GM19463 (cell line): ENCODE data around the gene TM2D1.
"Not testable (repeated sequence)": the region's sequence is repeated elsewhere in the genome, so short reads cannot be mapped to it uniquely, and the experiment has no call there.

ENCODE experiments used
- ATAC-seq: cut with Tn5 transposase; IDR thresholded peaks from one replicate; pipeline ENCODE4 v1.9.1; 2021; ENCODE audit warnings: mild to moderate bottlenecking, moderate library complexity; ENCODE audit not compliant: unreplicated experiment

TM2D1 gene

DNA sequence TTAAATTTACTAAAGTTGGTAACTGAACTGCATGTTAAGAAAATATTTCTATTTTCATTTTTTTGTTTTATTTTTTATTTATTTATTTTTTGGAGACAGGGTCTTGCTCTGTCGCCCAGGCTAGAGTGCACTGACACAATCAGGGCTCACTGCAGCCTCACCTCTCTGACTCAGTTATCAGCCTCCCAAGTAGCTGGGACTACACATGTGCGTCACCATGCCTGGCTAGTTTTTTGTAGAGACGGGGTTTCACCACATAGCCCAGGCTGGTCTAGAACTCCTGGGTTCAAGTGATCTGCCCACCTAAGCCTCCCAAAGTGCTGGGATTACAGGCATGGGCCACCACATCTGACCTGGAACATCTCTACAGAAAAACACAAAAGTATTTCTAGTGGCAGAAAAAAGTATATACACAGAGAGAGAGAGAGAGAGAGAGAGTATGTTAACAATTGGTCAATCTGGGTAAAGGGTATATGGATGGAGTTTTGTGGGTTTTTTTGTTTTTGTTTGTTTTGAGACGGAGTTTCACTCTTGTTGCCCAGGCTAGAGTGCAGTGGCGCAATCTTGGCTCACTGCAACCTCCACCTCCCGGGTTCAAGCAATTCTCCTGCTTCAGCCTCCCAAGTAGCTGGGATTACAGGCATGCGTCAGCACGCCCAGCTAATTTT, 5.8 kb downstream of the TM2D1 start:
- not testable (repeated sequence) for ATAC-seq

DNA sequence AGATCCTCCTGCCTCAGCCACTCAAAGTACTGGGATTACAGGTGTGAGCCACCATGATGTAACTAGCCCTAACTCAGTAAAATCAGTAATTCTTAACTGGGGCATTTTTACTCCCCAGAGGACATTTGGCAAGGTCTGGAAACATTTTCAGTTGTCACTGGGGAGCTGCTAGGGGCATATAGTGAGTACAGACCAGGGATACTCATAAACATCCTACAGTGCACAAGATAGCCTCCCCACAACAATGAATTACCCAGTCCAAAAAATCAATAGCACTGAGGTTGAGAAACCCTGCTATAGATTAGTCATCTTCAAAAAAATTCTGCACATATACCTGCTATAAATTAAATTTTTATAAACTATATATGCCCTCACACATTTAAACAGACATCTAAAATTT, 13.0 kb downstream of the TM2D1 start:
- ATAC-seq = no peak

DNA sequence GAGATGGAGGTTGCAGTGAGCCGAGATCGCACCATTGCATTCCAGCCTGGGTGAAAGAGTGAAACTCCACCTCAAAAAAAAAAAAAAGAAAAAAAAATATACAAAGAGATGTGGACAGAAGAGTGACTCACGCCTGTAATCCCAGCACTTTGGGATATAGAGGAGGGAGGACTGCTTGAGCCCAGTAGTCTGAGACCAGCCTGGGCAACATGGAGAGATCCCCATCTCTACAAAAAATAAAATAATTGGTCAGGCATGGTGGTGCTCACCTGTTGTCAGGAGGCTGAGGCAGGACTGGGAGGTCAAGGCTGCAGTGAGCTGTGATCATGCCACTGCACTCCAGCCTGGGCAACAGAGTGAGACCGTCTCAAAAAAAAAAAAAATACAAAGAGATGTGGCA, 13.7 kb downstream of the TM2D1 start:
- not testable (repeated sequence) for ATAC-seq

DNA sequence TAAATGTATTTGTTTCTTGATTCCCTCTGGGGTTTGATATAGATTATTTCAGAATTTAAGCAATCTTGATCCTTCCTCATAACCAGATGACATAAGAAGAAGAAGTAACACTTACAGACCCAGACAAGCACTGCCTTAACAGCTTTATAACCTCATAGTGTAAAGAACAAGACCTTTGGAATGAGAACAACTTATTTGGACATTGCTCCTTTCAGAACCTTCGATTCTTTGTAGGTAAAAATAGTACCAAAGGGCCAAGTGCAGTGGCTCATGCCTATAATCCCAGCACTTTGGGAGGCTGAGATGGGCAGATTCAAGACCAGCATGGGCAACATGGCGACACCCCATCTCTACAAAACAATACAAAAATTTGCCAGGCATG, 15.0 kb downstream of the TM2D1 start:
- no peak for ATAC-seq

DNA sequence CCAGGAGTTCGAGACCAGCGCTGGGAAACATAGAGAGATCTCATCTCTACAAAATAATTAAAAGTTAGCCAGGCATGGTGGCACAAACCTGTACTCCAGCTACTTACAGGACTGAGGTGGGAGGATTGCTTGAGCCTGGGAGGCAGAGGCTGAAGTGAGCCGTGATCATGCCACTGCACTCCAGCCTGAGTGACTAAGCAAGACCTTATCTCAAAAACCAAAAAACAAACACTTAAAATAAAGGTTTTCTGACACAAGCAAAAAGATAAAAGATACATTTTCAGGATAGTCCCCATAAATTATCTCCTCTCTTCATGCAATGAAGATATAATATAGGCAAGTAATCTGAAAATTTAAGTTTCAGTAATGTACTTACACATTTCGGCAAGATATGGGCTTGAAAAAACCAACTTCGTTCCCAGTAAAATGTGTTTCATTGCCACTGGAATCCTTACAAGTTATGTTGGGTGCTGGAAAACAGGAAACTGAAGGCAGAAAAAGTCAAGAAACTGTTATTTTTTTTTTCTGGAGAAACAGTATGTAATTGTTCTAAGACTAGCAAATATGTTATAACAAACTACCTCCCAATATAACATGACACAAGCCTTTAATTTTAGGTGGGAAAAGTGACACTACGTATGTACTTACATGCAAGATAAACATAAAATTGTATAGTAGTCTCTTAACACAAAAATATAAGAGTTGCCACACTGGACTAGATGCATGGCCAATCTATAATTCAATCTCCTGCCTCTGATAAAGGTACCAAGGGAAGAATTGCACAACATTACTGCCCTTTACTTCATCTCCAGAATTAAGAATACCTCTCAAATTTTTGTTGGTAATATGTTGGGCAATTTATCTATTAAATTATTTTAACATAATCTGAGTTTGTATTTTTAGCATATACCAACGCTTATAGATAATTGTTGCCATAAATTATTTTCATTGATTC, 15.7 kb downstream of the TM2D1 start:
- ATAC-seq = no peak

DNA sequence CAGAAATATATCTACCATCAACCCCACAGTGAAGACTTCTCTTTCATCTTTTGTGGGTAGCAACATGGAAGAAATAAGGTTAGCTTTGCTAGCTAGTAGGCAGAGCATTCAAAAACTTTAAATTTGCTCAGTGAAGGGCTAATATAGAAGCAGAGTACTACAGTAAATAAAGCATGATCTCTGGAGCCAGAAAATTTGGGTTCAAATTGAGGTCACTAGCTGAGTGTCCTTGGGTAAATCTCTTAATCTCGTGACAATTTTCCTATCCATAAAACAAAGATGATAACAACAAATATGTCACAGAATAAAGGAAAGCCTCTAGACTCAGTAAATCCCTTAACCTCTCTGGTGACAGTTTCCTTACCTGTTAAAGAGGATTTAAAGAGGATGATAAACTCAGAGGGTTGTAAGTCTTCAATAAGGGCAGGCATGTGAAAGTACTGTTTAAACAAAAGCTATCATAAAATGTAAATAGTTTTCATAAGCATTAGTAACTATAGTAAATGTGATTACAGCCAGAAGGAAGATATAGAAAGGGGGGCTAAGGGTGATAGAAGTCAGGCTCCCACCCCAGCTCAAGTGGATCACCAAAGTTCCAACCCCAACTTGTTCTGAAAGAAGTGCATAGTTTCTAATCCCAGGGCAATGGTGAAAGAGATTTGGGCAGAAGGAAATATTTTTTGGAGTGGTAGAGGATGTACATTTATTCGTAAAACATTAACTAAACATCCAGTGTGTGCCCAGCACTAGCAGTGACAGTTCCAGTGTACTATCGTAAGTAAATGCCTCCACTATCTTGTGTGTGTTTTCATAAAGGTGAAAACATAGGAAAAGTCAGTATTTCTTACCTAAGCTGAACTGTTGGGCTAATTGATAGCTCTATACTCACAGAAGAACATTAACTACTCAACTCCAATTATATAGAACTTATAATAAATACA, 24.8 kb downstream of the TM2D1 start:
- ATAC-seq = no peak

DNA sequence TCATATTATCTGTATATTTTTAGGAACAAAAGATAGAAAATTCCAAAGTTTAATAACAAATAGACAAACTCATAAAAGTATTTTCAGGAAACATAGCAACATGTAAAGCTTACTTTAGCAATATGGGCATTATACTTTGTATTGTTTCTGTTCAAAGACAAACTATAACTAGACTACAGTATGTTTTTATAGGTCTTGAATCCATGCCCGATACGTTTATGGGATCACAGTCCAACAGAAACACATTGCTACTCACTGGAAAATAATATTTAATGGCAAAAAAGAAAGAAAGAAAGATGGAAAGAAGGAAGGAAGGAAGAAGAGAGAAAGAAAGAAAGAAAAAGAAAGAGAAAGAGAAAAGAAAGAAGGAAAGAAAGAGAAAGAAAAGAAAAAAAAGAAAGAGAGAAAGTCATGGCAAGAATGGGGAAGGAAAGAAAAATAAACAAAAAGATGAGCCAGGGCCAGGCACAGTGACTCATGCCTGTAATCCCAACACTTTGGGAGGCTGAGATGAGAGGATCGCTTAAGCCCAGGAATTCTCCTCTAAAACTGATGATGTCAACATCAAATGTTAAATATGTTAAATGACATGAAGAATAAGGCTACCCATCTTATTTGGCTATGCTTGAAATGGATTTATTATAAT, 32.7 kb downstream of the TM2D1 start:
- ATAC-seq = no peak

DNA sequence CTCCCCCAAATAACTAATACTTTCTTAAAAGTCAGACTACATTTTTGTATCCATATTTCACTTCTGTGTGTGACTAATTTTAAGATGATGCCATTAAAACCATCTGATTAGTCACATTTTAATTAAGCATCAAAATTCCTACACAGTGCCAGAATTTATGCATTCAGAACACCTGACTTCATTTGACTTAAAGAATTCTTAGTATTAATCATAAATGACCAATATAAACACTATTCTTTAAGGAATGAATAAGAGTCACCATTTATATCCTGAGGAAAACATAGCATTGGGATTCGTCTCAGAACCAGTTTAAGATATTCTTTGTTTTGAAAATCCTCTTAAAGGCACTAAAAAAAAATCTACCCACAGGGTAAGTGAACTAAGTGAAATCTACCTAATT, 37.0 kb downstream of the TM2D1 start:
- no peak for ATAC-seq

DNA sequence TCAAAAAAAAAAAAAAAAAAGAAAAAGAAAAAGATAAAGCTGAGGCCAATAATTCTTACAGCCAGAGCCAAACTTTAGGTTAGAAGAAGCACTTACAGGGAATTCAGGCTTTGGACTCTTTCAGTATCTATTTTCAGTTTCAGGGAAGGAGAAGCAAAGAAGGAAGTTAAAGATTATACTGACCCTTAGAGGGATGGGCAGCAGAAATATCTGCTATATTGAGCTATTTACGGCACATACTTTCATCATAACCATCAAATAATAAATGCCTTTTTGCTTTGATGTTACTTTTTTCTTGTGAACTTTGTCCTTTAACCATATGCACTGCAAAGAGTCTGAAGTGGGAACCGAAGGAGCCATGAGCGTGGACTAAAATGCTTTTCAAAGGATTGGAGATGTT, 42.0 kb downstream of the TM2D1 start:
- no peak for ATAC-seq

DNA sequence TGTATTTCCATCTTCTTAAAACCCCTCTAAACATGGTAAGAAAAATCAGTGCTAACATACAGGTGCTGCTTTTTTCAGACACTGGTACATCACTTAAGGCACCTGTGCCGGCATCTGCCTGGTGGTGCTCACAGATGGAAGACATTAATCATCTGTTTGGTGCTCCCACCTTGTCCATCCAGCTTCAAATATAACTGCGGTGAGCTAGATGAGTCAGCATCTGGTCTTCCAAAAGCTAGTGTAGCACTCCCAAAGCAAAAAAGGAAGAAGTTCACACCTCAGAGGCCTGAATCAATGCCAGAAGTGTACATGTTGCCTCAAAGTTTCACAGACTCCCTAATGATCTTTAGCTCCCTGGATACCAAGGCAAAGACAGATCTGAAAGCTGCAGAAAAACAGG, 44.4 kb downstream of the TM2D1 start:
- ATAC-seq = no peak

DNA sequence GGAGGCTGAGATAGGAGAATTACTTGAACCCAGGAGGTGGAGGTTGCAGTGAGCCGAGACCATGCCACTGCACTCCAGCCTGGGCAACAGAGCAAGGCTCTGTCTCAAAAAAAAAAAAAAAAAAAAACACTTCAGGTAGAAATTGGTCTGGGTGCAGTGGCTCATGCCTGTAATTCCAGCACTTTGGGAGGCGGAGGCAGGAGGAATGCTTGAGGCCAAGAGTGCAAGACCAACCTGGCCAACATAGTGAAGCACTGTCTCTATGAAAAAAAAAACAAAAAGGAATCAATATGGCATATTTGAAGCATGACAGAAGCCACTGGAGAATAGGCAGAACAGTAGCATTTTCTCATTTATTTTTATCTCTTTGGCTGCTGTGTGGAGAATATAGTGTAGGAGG, 48.1 kb downstream of the TM2D1 start:
- ATAC-seq = not testable (repeated sequence)

DNA sequence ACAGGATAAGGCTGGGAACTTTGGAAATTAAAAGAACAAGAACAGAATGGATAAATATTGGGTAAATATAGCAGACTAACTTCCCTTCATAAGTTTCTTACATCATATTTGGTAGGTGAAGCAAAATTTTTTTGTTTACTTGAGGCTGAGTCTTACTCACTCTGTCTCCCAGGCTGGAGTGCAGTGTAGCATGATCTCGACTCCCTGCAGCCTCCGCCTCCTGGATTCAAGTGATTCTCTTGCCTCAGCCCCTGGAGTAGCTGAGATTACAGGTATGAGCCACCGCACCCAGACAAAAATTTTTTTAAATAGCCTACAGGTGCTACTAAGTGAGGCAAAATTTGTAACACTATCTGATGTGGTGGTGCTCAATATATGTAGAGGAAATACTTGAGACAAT, 50.7 kb downstream of the TM2D1 start:
- no peak for ATAC-seq

DNA sequence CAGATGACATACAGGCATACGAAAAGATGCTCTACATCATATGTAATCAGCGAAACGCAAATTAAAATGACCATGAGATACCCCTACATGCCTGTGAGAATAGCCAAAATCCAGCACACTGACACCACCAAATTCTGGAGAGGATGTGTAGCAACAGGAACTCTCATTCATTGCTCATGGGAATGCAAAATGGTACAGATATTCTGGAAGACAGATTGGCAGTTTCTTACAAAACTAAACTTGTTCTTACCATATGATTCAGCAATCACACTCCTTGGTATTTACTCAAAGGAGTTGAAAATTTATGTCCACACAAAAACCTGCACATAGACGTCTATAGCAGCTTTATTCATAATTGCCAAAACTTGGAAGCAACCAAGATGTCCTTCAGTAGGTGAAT, 52.6 kb downstream of the TM2D1 start:
- no peak for ATAC-seq

DNA sequence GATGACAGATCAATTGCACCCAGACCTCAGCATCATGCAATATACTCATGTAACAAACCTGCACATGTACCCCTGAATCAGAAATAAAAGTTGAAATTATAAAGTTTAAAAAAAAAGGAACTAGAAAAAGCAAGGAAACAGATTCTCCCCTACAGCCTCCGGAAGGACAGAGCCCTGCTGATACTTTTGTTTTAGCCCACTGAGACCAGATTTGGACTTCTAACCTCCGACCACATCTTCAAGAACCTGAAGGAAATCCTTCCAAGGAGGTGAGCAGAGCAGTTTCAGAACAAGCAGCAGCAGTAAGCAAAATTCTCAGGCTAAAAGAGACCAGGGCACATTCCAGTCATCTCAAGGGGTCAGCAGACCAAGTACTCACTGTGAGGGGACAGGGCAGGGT, 54.5 kb downstream of the TM2D1 start:
- no peak for ATAC-seq

DNA sequence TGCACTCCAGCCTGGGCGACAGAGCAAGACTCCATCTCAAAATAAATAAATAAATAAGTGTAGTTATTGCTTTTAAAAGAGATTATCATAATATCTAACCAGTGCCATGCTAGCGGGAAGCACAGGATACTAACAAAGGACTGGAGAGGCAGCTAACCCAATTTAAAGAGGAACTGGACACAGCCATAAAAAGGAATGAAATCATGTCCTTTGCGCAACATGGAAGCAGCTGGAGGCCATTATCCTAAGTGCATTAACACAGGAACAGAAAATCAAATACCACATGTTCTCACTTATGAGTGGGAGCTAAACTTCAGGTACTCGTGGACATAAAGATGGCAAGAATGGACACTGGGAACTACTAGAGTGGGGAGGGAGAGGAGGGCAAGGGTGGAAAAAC, 54.9 kb downstream of the TM2D1 start:
- ATAC-seq = no peak

DNA sequence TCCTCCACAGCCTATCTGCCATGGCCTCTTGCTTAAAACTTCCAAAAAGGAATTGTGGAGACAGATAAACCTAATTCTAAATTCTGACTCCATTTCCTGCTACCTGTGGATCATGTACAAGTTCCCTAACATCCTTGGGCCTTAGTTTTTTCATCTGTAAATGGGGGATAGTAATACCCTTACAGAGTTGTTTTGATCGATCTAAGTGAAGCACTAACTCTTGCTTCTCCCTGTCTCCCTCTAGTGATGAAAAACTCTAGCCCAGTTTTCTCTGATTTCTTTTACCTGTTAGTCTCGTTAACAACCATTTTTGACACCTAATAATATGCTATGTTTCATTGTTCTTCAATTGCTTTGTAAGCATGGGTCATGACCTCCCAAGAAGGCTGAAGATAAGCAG, 65.9 kb downstream of the TM2D1 start:
- ATAC-seq = no peak

DNA sequence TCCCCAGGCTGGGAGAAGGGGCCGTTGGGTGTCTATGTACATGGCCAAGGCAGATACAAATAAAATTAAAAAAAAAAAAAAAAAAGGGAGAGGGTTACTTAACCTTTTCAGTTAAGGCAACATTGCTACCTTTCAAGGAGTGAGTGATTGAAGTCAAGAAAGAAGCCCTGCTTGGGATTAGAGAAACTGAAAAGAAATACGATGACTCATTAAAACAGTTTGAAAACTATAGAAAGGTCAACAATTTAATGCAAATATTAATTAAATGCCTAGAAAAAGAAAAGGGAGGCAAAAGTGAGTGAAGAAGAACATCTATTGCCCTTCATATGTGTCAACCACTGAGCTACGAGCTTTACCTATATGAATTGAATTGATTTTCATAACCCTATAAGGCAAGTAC, 69.5 kb downstream of the TM2D1 start:
- no peak for ATAC-seq

DNA sequence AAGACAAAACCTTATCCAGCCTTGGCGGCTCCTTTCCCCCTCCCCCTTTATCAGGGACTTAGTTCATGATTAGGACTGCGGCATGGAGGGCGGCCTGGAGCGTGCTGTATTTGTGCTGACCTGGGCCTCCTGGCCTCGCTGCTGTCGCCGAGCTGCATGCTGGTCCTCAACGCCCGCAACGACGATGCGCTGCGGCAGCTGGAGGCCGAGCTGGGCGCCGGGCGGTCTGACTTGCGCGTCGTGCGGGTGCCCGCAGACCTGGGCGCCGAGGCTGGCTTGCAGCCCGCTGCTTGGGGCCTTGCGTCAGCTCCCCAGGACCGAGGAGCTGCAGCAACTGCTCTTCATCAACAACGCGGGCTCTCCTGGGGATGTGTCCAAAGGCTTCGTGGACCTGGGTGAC, 70.9 kb downstream of the TM2D1 start:
- ATAC-seq = no peak

DNA sequence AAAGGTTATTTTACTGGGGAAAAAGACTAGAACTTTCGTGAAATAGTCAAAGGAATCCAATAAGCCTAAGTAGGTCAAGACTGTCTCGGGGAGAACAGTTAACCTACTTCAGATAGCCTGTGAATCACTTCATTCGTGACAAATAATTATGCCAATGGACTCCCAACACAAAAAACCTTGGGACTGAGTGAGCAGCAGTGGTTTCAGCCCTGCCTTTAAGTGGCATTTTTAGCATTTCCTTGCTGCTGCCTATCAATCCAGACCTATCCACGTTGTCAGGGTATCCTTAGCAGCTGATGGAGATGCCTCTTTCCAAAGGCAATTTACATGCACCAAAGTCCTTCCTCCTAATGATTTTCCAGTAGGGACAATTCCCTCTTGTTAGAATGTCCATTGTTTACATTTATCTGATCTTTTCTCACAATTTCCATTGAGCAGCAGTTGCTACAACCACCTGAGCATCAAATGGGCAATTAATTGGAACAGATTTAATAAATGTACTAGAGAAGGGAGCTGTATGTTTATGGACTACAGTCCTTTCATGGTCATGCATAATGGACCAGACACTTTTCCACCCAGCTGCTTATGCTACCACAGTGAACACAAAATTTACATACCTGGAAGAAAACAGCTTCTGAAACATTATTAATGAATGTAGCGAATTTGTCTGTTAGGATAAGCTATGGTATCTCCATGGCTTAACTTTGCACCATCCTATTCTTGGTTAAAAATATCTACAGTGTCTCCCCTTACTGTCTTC, 75.8 kb downstream of the TM2D1 start:
- no peak for ATAC-seq

DNA sequence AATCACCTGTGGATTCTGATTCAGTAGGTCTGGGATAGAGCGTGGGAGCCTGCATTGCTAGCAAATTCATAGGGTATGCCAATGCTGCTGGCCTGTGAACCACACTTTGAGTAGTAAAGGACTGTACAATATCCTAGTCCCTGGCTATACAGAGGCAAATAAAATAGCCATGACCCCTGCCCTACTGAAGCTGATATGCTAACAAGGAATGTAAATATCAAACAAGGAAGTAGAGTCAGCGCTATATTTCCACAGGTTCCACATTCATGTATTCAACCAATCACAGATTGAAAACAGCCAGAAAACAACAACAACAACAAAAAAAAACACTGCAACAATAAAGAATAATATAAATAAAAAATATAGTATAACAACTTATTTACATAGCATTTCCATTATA, 77.8 kb downstream of the TM2D1 start:
- ATAC-seq = no peak
